ENCODE measurements around the gene MZF1.

MZF1 gene

DNA sequence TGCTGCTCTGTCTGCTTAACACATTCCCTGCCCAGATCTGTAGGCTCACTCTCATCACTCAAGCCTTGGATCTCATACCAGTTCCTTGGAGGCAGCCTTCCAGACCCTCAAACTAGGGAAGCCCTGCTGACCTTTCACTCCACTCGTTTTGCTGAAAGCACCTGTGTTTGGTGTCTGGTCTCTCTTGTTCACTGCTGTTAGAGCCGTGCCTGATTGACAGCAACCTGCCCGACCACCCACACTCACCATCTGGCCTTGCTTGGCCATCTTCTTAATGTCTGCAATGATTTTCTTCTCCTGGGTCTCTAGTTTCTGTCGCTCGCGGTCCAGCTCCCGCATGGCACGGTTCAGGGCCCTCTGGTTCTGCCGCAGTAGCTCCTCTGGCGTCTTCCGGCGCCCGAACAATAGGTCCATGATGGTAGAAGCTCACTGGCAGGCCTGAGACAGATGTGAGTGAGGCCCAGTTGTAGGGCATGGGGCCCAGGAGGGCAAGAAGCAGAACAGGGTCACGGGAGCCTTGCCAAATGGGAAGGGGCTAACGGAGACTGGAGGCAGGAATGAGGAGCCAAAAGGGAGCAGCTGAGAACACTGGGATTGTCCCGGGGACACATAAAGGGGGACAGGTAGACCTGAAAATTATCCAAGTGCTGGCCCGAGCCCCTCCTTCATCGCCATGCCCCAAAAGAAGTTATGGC is 19.2 kb downstream of the MZF1 start:
- Mint-ChIP-seq H3K27me3 (ENCODE audit: low read depth) (no peaks in the 10 kb centered on the region), H3K9me3 (no peaks in the 10 kb centered on the region), H3K36me3 (ENCODE audit: low read depth) (peaks cover 58% of the 10 kb centered on the region), H3K4me1 (ENCODE audit: low read depth) (peaks cover 38% of the 10 kb centered on the region), H3K4me3 (peak overlapping the region; percentile 93), H3K27ac (peak overlapping the region; percentile 96)

DNA sequence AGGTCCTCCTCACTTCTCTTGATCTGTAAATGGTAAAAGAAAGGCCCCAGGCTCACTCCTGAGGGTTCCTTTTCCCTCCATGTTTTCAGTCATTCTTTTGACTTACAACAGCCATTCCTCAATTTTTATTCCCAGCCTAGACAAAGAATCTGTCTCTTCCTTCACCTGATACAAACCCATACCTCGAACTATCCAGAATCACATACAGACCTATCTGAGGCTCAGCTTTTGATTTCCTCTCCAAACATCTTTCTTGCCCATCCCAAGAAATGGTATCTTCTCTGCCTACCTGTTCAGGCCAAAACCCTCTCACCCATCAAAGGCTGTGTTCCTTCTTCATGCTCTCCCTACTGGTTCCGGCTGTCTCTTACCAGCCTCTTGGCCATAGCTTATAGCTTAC is 20.5 kb downstream of the MZF1 start:
- H3K27me3 Mint-ChIP-seq (ENCODE audit: low read depth): no peaks in the 10 kb centered on the region
- H3K4me3 Mint-ChIP-seq: peak overlapping the region; percentile 0
- peaks cover 60% of the 10 kb centered on the region for H3K36me3 Mint-ChIP-seq (ENCODE audit: low read depth)
- H3K27ac Mint-ChIP-seq: peak overlapping the region; percentile 41
- H3K4me1 Mint-ChIP-seq (ENCODE audit: low read depth): peaks cover 36% of the 10 kb centered on the region
- H3K9me3 Mint-ChIP-seq: no peaks in the 10 kb centered on the region

DNA sequence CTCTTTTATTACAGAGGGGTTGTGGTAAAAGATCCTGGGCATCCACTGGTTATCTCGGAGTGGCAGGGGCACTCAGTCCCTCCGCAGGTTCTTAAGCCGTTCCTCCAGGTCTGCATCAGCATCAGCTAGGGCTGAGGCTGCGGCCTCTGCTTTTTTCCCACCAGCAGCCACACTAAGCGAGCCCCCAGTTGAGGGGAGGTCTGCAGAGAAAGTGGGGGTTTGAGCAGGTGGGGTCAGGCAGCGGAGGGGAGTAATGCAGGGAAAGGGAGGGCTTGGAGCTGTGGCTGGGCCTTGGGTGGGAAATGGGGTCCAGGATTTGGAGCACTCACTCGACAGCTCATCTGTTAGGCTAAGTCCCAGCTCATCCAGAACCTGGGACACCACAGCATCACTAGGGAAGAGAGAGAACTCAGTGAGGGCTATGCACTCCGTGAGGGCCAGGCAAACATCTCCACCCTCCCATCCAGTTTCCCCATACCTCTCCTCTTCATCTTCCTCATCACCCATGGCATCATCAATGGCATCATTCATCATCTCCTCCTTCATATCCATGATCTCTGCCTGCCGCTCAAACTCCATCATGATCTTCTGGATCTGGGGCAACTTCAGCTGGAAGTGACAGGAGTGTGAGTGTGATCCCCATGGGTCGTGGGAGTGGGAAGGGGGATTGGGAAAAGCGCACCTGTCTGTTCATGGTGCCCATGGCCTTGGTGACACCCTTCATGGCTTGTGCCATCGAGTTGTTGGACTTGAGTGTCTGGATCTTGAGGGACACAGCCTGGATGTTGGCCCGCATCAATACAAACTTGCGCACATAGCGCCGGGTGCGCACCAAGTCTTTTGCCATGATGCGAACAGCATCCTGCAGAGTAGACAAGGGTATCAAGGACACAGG is 21.3 kb downstream of the MZF1 start:
- H3K36me3 Mint-ChIP-seq (ENCODE audit: low read depth): peaks cover 61% of the 10 kb centered on the region
- H3K9me3 Mint-ChIP-seq: no peaks in the 10 kb centered on the region
- no peak overlapping the region for H3K4me3 Mint-ChIP-seq
- no peak overlapping the region for H3K27ac Mint-ChIP-seq
- peaks cover 33% of the 10 kb centered on the region for H3K4me1 Mint-ChIP-seq (ENCODE audit: low read depth)
- no peaks in the 10 kb centered on the region for H3K27me3 Mint-ChIP-seq (ENCODE audit: low read depth)

DNA sequence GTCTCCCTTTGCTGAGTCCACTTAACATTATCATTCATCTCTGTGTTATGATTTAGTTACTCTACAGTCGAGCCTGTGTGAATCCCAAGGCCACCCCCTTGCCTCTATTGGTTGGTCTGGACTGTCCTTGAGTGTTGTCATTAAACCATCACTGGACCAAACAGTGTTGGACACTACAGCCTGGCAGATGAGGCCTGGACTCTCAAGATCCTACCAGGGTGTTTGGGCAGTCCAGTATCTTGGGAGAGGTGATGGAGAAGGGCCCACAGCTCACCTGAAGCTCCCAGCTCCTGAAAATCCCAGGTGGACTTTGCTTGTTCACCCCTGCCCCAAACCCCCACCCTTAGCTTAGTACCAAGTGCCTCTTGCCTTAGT is 22.0 kb downstream of the MZF1 start:
- H3K4me1 Mint-ChIP-seq (ENCODE audit: low read depth): peaks cover 33% of the 10 kb centered on the region
- H3K27ac Mint-ChIP-seq: no peak overlapping the region
- H3K27me3 Mint-ChIP-seq (ENCODE audit: low read depth): no peaks in the 10 kb centered on the region
- H3K4me3 Mint-ChIP-seq: no peak overlapping the region
- peaks cover 61% of the 10 kb centered on the region for H3K36me3 Mint-ChIP-seq (ENCODE audit: low read depth)
- H3K9me3 Mint-ChIP-seq: no peaks in the 10 kb centered on the region

DNA sequence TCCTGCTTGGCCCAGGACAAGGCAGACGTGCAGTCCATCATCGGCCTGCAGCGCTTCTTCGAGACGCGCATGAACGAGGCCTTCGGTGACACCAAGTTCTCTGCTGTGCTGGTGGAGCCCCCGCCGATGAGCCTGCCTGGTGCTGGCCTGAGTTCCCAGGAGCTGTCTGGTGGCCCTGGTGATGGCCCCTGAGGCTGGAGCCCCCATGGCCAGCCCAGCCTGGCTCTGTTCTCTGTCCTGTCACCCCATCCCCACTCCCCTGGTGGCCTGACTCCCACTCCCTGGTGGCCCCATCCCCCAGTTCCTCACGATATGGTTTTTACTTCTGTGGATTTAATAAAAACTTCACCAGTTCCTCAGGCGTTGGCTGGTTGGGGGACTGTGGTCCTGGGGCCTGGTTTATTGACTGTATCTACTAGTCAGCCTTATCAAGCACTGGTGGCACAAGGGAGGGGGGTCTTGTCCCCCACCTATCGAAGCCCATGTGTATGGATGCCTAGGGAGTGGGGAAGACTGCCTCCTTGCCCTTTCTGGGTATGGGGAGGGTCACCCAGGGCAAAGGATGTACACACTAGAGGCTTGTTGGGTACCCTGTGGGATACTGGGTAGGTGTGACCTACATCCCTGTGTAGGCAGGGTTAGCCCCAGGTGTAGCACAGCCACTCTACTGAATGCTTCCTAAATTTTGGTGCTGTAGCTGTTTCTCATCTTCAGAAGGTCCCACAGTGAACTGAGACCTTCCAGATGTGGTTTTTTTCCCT is 22.6 kb downstream of the MZF1 start:
- Mint-ChIP-seq H3K9me3 (no peaks in the 10 kb centered on the region), H3K4me3 (no peak overlapping the region), H3K36me3 (ENCODE audit: low read depth) (peaks cover 66% of the 10 kb centered on the region), H3K27me3 (ENCODE audit: low read depth) (no peaks in the 10 kb centered on the region), H3K27ac (no peak overlapping the region), H3K4me1 (ENCODE audit: low read depth) (peaks cover 37% of the 10 kb centered on the region)

DNA sequence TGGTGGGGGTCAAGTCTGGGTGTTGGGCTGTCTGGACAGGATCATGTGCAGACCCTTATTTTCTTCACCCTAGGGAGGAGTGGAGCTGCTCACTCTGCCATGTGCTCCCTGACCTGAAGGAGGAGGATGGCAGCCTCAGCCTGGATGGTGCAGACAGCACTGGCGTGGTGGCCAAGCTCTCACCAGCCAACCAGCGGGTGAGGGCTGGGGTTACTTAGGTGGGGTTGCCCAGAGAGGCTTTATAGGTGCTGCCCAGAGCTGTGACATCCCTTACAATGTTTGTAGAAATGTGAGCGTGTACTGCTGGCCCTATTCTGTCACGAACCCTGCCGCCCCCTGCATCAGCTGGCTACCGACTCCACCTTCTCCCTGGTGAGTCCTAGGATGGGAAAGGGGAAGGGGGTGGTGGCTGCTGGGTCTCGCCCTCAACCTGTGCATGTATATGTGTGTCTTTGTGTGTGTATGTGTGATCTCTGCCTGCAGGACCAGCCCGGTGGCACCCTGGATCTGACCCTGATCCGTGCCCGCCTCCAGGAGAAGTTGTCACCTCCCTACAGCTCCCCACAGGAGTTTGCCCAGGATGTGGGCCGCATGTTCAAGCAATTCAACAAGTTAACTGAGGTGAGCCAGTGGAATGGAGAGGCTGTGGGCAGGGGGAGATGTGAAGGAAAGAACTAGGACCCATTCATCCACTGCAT is 23.3 kb downstream of the MZF1 start:
- peaks cover 35% of the 10 kb centered on the region for H3K4me1 Mint-ChIP-seq (ENCODE audit: low read depth)
- H3K36me3 Mint-ChIP-seq (ENCODE audit: low read depth): peaks cover 65% of the 10 kb centered on the region
- no peak overlapping the region for H3K27ac Mint-ChIP-seq
- no peak overlapping the region for H3K4me3 Mint-ChIP-seq
- H3K9me3 Mint-ChIP-seq: no peaks in the 10 kb centered on the region
- no peaks in the 10 kb centered on the region for H3K27me3 Mint-ChIP-seq (ENCODE audit: low read depth)

DNA sequence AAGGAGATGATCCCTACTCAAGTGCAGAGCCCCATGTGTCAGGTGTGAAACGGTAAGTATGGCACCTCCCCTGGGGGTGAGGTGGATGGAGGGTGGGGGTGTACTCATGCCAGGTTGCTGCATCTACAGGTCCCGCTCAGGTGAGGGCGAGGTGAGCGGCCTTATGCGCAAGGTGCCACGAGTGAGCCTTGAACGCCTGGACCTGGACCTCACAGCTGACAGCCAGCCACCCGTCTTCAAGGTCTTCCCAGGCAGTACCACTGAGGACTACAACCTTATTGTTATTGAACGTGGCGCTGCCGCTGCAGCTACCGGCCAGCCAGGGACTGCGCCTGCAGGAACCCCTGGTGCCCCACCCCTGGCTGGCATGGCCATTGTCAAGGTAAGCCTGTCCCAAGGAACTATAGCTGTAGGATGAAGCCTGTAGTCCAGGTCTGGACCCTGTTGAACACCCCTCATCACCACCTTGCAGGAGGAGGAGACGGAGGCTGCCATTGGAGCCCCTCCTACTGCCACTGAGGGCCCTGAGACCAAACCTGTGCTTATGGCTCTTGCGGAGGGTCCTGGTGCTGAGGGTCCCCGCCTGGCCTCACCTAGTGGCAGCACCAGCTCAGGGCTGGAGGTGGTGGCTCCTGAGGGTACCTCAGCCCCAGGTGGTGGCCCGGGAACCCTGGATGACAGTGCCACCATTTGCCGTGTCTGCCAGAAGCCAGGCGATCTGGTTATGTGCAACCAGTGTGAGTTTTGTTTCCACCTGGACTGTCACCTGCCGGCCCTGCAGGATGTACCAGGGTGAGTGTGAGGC is 24.1 kb downstream of the MZF1 start:
- H3K9me3 Mint-ChIP-seq: no peaks in the 10 kb centered on the region
- H3K4me3 Mint-ChIP-seq: no peak overlapping the region
- peaks cover 32% of the 10 kb centered on the region for H3K4me1 Mint-ChIP-seq (ENCODE audit: low read depth)
- no peaks in the 10 kb centered on the region for H3K27me3 Mint-ChIP-seq (ENCODE audit: low read depth)
- H3K36me3 Mint-ChIP-seq (ENCODE audit: low read depth): peaks cover 62% of the 10 kb centered on the region
- H3K27ac Mint-ChIP-seq: no peak overlapping the region

DNA sequence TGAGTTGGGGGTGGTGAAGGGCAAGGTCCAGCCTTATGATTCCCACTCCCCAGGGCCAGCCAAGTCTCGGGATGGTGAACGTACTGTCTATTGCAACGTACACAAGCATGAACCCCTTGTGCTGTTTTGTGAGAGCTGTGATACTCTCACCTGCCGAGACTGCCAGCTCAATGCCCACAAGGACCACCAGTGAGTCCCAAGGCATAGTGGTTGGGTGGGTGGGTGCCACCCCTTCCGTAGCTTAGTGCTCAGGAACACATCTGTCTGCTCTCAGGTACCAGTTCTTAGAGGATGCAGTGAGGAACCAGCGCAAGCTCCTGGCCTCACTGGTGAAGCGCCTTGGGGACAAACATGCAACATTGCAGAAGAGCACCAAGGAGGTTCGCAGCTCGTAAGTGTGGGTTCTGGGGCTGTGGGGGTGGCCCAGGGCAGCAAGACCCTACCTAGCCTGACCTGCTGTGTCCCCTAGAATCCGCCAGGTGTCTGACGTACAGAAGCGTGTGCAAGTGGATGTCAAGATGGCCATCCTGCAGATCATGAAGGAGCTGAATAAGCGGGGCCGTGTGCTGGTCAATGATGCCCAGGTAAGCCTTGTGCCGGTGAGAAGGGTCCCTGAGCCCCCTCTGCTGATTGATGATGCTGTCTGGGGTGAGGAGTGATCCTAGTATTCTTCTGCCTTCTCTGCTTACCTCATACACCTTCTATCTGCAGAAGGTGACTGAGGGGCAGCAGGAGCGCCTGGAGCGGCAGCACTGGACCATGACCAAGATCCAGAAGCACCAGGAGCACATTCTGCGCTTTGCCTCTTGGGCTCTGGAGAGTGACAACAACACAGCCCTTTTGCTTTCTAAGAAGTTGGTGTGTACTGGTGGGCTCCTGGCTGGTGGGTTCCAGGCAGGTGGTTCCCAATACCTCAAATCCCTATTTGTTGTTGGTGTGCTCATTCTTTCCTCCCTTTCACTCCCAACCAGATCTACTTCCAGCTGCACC is 25.5 kb downstream of the MZF1 start:
- Mint-ChIP-seq H3K27ac (no peak overlapping the region), H3K4me3 (no peak overlapping the region), H3K36me3 (ENCODE audit: low read depth) (peaks cover 52% of the 10 kb centered on the region), H3K4me1 (ENCODE audit: low read depth) (peaks cover 31% of the 10 kb centered on the region), H3K27me3 (ENCODE audit: low read depth) (no peaks in the 10 kb centered on the region), H3K9me3 (no peaks in the 10 kb centered on the region)

DNA sequence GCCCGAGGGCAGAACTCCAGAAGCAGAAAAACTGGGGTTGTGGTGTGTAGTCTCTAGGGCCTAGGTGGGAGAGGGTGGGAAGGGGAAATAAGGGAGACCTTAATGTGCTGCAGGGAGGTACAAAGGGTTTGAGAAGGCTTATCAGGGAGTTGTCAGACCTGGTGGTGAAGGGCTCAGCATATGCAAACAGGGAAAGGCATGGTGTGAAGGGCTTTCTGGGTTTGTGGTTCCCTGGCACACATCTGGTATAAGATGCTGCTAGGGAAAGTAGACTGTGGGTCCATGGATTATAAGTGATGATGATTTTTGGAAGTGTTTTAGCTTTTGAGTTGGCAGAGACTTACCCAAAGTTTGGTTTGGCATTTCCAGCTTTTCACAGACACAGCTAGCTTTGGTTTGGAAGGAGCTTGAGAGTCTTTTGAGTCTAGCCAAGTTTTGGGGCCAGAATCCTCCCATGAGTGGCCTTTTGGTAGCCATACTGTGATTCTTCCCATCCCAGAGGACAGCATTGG is 27.1 kb downstream of the MZF1 start:
- peaks cover 43% of the 10 kb centered on the region for H3K36me3 Mint-ChIP-seq (ENCODE audit: low read depth)
- no peaks in the 10 kb centered on the region for H3K9me3 Mint-ChIP-seq
- H3K27me3 Mint-ChIP-seq (ENCODE audit: low read depth): no peaks in the 10 kb centered on the region
- H3K4me1 Mint-ChIP-seq (ENCODE audit: low read depth): peaks cover 29% of the 10 kb centered on the region
- H3K4me3 Mint-ChIP-seq: peak overlapping the region; percentile 95
- H3K27ac Mint-ChIP-seq: peak overlapping the region; percentile 90

DNA sequence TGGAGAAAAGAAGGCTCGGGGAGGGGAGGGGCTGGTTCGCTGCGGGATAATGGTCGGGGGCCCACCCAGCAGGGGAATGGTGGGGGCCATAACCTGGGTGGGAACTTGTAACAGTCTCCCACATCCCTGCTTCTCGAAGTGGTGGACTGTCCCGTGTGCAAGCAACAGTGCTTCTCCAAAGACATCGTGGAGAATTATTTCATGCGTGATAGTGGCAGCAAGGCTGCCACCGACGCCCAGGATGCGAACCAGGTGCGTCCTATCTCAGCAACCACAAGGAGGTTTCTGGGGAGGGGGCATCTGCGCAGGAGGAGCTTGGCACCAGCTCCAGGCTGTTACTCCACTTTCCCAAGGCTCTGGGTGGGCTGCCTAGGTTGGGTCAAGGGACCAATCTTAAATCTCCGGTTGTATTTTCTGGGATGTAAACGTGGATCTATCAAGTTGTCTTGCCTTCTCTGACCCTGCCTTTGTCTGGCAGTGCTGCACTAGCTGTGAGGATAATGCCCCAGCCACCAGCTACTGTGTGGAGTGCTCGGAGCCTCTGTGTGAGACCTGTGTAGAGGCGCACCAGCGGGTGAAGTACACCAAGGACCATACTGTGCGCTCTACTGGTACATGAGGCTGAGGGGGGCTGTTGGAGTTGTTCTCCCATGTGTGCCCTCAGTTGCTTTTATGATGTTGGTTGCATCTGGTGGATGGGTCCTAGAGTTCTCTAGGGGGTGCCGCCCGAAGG is 27.7 kb downstream of the MZF1 start:
- Mint-ChIP-seq H3K4me3 (peak overlapping the region; percentile 95), H3K27me3 (ENCODE audit: low read depth) (no peaks in the 10 kb centered on the region), H3K9me3 (no peaks in the 10 kb centered on the region), H3K36me3 (ENCODE audit: low read depth) (peaks cover 41% of the 10 kb centered on the region), H3K27ac (peak overlapping the region; percentile 90), H3K4me1 (ENCODE audit: low read depth) (peaks cover 28% of the 10 kb centered on the region)

DNA sequence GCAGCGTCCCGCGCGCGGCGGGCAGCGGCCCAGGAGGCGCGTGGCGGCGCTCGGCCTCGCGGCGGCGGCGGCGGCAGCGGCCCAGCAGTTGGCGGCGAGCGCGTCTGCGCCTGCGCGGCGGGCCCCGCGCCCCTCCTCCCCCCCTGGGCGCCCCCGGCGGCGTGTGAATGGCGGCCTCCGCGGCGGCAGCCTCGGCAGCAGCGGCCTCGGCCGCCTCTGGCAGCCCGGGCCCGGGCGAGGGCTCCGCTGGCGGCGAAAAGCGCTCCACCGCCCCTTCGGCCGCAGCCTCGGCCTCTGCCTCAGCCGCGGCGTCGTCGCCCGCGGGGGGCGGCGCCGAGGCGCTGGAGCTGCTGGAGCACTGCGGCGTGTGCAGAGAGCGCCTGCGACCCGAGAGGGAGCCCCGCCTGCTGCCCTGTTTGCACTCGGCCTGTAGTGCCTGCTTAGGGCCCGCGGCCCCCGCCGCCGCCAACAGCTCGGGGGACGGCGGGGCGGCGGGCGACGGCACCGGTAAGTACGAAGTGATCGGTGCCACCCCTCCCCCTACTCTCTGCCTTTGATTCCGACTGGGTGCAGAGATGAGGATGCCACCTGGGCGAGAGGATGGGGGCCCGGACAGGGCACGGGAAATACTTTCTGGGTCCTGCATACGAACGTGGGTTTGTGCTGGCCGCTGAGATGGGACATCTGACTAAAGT is 28.4 kb downstream of the MZF1 start:
- Mint-ChIP-seq H3K4me3 (peak overlapping the region; percentile 95), H3K4me1 (ENCODE audit: low read depth) (peaks cover 28% of the 10 kb centered on the region), H3K36me3 (ENCODE audit: low read depth) (peaks cover 38% of the 10 kb centered on the region), H3K27ac (peak overlapping the region; percentile 90), H3K9me3 (no peaks in the 10 kb centered on the region), H3K27me3 (ENCODE audit: low read depth) (peaks cover 3% of the 10 kb centered on the region)

Measured in T-helper 1 cell treated with Interleukin-12 subunit alpha and Interleukin-12 subunit beta and Interleukin-4 antibody, amounts not matched to agents 30 μg/mL and 1 μg/mL, for 36 hours (primary cell).